Left forelimb (tissue), 1 donor: Measurements from ENCODE around the gene SLC1A7.

ENCODE experiments used
- DNase-seq: peaks from one replicate; pipeline ENCODE4 v3.0.0-alpha.2; 2018; ENCODE audit warnings: low spot score

Gene SLC1A7

DNA sequence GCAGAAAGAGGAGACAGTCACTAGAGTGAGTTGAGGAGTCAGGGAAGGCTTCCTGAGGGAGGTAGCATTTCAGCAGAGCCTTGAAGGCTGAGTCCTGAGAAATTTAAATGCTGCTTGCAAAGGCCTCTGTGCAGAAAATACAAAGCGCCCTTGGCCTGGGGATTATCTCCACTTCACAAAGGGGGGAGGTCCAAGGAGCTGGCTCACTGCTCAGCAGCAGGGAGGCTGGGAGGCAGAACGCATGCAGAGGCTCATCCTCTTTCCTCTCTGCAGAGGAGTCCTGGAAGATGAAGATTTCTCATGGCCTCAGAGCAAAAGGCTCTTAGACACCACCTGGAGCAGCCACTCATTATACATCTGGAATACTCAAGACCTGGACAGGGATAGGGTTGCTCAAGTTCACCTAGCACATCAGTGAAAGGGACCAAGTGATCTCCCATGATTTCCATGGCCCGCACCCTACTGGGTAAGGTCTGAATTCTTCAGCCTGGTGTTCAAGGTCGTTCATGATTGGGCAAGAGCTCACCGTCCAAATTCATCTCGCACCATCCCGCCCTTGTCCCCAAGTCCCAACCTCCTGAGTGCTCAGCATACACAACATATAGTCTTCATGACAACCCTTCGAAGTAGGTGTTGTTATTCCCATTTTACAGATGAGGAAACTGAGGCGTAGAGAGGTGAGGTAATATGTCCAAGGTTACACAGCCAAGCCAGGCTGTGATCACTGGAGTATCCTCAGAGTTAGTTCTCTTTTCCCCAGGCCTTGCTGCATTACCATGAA is 9.0 kb downstream of the SLC1A7 start:
- DNase-seq, result no peak

DNA sequence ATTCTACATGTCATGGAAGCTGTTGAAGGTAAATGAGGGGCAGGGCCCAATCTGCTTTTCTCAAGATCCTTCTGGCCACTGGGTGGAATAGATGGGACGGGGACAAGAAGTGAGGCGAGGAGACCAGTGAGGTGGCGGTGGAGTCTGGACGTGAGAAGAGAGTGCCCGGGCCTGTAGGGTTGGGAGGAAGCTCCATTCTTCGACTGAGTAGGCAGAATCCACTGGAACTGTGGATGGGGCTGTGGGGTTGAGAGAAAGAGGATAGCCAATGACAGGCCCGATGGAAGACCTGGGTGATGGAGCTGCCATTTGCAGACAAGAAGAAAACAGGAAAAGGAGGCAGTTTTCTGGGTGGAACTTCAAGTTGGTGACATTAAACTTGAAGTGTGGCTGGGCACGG is 10.3 kb downstream of the SLC1A7 start:
- no peak for DNase-seq

GRCh38 chr1:53131590-53131938 is 10.9 kb downstream of the SLC1A7 start:
- no peak for DNase-seq

DNA sequence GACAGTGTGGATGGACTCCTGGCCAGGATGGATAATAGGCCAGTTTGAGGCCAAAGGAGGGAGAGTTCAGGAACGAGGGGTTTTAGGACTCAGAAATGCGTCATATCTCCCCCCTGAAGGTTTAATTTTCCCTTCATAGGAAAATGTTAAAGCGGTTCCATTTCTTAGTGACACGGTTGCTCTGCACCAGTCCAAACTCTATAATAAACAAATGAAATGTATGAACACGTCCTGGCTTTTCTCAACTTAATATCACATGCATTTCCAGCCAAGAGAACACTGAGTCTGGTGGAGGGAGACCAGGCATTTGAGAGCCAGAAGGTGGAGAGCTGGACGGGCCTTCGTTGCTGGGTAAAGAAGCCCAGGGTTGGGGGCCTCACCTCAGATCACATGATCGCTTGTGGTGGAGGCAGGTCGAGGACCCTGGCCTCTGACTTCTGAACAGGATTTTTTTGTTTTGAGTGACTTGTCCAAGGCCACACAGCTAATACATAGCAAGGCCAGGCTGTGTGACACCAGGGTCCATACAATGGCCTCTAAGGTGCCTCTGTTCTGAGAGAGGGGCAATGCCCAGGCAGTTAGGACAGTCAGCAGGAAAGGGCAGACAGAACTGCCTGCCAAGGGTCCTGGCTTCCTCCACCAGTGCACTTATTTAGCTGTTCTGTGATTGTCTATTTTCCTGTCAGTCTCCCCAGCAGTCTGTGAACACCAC is 11.4 kb downstream of the SLC1A7 start:
- peak; percentile 58 for DNase-seq

- DNase-seq, result no peak
Observed at GRCh38 chr1:53130598-53130877, 11.9 kb downstream of the SLC1A7 start.

- DNase-seq, result no peak
Observed at GRCh38 chr1:53129891-53130597, 12.4 kb downstream of the SLC1A7 start.

- DNase-seq, result peak; percentile 15
Observed at GRCh38 chr1:53128401-53128800, 14.0 kb downstream of the SLC1A7 start.

DNA sequence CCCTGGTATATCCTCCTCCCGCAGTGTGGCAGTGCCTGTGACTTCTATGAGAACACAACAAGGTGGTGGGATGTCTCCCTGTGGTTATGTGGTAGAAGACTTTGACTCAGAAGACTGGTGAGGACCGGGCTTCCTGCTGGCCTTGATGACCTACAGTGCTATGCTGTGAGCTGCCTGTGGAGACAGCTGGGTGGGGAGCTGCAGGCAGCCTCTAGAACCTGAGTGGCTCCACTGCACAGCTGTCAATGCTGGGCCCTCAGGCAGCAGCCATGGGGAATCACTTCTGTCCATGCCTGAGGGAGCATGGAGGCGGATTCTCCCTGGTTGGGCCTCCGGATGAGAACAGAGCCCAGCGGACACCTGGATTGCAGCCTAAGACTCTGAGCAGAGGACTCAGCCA is 14.9 kb downstream of the SLC1A7 start:
- DNase-seq, result no peak

DNA sequence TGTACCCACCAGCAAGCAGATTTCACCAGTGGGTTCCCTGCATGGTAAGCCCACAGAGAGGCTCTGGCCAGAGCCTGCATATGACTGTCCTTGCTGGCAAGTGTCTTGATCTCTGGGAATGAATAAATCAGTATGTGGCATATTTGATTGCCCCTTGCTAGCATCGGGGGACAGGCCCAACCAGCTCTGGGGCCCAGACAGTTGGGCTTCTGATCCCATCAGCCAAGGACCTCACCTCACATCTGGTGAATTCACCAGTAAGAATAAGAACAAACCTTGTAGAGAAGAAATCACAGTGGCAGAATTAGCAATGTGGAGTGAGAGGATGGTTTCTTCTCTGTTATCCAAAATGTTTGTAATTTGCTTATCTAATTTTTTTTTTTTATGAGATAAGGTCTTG is 15.9 kb downstream of the SLC1A7 start:
- no peak for DNase-seq

DNA sequence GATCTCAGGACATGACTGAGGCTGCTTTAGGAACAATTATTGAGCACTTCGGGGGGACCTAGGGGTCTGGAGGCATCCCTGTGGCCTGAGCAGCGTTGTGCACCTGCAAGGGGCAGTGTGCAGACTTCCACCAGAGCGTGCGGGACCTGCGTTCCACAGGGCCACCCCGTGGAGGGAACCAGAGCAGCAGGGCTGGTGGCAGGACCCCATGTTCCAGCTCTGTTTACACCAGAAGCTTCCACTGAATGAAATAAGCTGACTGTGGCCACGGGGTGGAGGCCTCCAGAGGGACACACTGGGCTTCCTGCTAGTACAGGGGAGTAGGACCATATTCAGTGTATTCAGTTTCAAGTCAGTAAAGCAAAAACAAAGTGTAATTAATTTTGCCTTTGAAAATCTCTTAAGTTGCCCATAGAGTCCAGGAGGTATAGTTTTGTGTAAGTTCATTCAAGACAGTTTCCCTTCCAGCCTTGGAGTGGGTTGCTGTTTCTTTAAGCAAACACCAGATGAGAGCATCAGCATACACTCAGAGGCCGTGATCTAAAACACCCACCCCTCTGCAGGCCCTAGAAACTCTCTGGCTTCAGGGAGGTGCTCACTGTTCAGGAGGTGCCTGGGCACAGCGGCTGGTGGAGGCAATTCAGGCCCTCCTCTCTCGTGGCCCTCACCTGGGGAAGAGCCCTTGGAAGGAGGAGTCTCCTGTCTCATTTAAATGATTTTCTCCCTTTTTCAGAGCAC is 16.6 kb downstream of the SLC1A7 start:
- no peak for DNase-seq

DNA sequence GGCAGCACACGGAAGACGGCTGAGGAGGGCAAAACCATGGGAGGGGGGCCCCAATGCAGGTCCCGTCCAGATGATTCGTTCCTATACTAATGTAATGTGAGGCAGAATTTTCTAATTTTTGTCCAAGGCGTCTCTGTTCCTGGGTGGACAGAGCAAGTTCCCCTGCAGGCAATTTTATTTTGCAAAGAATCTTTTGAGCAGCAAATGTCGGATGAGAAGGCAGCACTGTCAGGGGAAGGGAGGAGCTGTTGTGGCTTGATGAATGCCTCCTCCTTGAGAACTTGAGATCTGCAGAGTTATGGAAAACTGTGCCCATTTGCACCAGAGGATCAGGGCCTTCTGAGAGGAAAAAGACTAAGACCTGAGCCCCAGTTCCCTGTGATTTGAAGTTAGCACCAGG is 17.3 kb downstream of the SLC1A7 start:
- DNase-seq, result no peak

DNA sequence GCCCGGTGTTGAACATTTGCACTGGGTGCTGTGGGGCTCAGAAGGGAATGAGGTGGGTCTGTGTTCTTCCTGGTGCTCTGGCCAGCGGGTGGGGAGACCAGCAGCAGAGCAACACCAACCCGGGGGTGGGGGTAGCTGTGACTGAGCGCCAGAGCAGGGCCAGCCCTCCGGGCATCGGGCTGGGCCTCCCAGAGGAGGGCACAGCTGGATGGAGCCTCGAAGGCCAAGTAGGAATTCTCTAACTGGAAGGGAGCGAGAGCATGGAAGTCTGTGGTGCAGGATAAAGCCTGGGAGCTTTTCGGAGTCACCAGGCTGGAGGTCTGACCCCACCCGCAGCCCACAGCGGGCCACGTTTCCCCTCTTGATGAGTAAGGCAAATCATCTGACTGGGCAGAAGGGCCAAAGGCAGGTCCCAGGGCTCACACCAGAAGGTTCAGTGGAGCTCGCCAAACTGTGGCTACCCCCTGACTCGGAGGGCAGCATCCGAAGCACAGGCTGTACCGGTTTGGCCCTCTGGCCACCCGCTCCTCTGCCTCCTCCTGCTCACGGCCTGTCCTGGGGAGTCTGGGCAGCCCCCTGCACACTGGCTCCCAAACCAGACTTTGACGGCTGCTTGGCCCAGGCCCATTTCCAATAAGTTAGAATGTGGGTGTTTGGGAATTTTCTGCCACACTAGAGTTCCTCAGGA is 18.8 kb downstream of the SLC1A7 start:
- no peak for DNase-seq

GRCh38 chr1:53122961-53123413 is 19.5 kb downstream of the SLC1A7 start:
- no peak for DNase-seq

GRCh38 chr1:53122201-53122885 is 20.1 kb downstream of the SLC1A7 start:
- DNase-seq, result no peak

GRCh38 chr1:53121319-53122172 is 20.9 kb downstream of the SLC1A7 start:
- DNase-seq, result peak; percentile 89

DNA sequence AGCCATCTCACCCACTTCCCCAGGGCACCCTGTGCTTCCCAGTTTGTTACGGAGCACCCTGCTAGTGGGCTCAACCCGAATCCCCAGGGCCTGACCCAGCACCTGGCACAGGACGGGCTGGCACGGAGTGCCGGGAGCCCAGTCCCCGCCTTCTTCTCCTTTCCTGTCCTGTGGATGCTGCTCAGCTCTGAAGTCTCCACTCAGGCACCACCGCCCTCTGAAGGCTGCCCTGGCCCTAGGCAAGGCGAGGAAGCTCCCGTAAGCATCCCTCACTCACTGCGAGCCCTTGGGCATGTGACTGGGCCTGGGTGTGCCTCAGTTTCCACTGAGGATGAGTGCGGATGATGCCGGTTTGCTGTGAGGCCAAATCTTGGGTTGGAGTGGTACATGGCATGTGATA is 21.8 kb downstream of the SLC1A7 start:
- DNase-seq, result no peak

DNA sequence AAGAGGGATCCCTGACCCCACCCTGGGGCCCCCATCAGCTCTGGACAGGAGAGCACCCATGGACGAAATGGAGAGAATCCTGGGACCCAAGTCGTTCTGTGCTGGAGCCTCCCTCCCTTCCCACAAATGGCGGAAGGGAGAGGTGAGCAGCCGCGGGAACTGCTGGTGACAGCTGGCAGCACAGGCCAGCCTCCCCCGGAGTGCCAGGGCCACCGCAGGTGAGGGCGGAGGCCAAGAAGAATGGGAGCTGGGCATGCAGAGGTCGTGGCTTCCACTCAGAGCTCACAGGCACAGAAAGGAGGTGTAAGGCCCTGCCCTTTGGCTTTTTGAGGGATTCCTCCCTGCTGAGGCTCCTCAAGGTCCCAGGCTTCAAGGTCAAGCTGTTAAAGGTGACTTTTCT is 24.6 kb downstream of the SLC1A7 start:
- DNase-seq, result no peak

DNA sequence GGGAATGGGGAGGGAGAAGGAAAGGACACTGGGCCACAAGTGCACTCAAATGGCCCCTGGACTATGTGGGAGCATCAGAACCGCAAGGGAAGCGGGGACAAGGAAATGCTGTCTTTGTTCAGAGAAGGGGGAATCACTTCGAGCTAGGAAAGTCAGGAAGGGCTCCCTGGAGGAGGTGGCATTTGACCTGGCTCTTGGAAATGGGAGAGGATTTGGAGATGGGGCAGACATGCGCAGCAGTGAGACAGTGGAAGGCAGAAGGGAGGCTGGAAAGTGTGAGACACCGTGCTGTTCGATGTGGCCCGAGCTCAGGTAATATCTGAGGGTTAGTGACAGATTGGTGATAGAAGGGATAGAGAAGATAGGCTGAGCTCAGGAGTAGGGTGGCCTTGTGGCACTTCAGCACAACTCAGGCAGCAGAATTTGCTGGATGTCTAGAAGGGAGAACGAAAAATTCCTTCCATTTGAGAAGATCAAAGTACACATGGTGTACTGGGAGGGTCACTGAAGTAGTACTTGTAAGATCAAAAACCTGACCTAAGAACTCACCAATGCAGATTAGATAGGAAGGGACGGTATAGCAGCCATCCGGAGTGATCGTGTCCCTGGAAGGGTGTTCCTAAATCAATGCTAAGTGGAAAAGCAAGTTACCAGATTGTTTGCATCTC is 25.4 kb downstream of the SLC1A7 start:
- no peak for DNase-seq

DNA sequence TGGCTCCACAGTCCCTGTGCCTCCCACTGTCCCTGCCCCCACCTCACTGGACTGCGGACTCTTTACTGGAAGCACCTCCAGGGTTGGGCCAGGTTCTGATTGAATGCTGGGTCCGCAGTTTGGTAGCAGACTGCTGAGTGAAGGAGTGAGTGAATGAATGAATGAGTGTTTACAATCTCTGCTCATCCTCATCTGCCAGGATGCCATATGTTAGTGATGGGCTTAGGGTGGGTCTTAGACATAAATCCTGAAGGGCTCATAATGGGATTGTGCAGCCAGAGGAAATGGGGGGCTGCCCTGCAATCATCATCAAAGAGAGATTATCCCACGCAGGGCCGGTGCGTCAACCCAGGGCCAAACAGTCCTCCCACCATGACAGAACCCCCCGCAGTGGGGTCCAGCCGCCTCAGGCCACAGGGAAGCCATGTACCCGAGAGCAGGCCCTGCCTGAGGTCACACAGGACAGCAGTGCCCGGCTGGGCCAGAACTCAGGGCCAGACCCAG is 26.1 kb downstream of the SLC1A7 start:
- DNase-seq, result no peak
